PC-3 (cell line): ENCODE measurements around the gene PKMYT1.

ENCODE experiments used
- EZH2phosphoT487 ChIP-seq: fragments of 300-600 bp; sonication (generic); IDR thresholded peaks from 2 replicates; pipeline ENCODE4 v1.6.1; 2018; ENCODE audit warnings: mild to moderate bottlenecking, antibody characterized with exemption, low read length, borderline replicate concordance
- TF ChIP-seq, protein P1 (sequence below): fragments of 300-600 bp; sonication (generic); conservative IDR thresholded peaks from 2 replicates; pipeline ENCODE4 v1.5.1; 2017; ENCODE audit warnings: antibody characterized with exemption, low read depth, mild to moderate bottlenecking, low read length

DNA sequence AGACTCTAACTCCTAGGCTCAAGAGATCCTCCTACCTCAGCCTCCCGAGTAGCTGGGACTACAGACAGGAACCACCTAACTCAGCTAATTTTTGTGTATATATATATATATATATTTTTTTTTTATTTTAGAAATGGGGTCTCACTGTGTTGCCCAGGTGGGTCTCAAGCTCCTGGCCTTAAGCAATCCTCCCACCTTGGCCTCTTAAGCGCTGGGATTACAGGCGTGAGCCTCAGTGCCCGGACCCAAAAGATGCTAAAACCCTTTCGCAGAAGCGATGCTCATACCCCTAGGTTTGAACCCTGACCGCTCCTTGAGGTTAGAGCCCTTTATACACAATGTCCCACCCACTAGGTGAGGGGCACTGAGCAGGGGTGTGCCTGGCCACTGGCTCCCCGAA is 30.3 kb upstream of the PKMYT1 start:
- TF ChIP-seq, protein P1, sequence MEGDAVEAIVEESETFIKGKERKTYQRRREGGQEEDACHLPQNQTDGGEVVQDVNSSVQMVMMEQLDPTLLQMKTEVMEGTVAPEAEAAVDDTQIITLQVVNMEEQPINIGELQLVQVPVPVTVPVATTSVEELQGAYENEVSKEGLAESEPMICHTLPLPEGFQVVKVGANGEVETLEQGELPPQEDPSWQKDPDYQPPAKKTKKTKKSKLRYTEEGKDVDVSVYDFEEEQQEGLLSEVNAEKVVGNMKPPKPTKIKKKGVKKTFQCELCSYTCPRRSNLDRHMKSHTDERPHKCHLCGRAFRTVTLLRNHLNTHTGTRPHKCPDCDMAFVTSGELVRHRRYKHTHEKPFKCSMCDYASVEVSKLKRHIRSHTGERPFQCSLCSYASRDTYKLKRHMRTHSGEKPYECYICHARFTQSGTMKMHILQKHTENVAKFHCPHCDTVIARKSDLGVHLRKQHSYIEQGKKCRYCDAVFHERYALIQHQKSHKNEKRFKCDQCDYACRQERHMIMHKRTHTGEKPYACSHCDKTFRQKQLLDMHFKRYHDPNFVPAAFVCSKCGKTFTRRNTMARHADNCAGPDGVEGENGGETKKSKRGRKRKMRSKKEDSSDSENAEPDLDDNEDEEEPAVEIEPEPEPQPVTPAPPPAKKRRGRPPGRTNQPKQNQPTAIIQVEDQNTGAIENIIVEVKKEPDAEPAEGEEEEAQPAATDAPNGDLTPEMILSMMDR, result no peak
- no peak for TF ChIP-seq EZH2phosphoT487
